SK-N-SH (cell line): Measurements from ENCODE around the gene A4GALT. TPM values are rescaled to one million over a fixed set of nuclear protein-coding genes. Genes with fewer than 3 reads are reported as not detected.

Experiments
- CTCF ChIA-PET: fragments of 300-600, 350-600 bp; formaldehyde crosslinking; extraction: SDS; loops from one replicate; lab custom pipeline; 2021; lab: Yijun Ruan, JAX
- POLR2A ChIA-PET: fragments of 350-600 bp; sonication (Branson Sonifier 250); formaldehyde crosslinking; extraction: SDS; loops from one replicate; lab custom pipeline; 2020; ENCODE audit warnings: antibody characterized with exemption, inconsistent platforms; lab: Yijun Ruan, JAX
- DNase-seq: peaks from one replicate; pipeline ENCODE4 v3.0.0; 2012
- H2AFZ ChIP-seq: fragments of 200-600 bp; sonication (generic); 2 replicates; pipeline ENCODE4 v1.8.1; 2016; ENCODE audit warnings: antibody characterized with exemption, mild to moderate bottlenecking, low read depth
- H3F3A ChIP-seq: fragments of 200-600 bp; sonication (generic); replicated peaks from 2 replicates; pipeline ENCODE3; 2016; ENCODE audit warnings: antibody characterized with exemption, mild to moderate bottlenecking; ENCODE audit not compliant: insufficient read depth
- H3K27ac ChIP-seq, 2 experiments: fragments of 200-500 bp in 1 of 2; fragments of 200-600 bp in 1 of 2; sonication (Bioruptor generic) in 1 of 2; sonication (generic), shearing (Covaris generic) in 1 of 2; 2 replicates each; pipeline versions ENCODE4 v1.5.1 to v1.6.1; 2014 to 2016; ENCODE audit warnings: low read depth in 2 of 2, inconsistent platforms in 1 of 2, low read length in 1 of 2, mild to moderate bottlenecking in 1 of 2, mixed read lengths in 1 of 2
- H3K27me3 ChIP-seq: fragments of 200-600 bp; sonication (generic), shearing (Covaris generic); 2 replicates; pipeline ENCODE4 v1.6.1; 2016; ENCODE audit warnings: mixed run types; ENCODE audit not compliant: insufficient read depth
- H3K36me3 ChIP-seq, 2 experiments: fragments of 200-500 bp in 1 of 2; fragments of 200-600 bp in 1 of 2; sonication (Bioruptor generic) in 1 of 2; sonication (generic) in 1 of 2; replicated peaks in 1 of 2; 2 replicates each; pipeline versions ENCODE3 to v1.5.1; 2014 to 2016; ENCODE audit warnings: low read length in 1 of 2, mild to moderate bottlenecking in 1 of 2; ENCODE audit not compliant: insufficient read depth in 2 of 2, control insufficient read depth in 1 of 2
- H3K4me1 ChIP-seq, 2 experiments: fragments of 200-500 bp in 1 of 2; fragments of 200-600 bp in 1 of 2; sonication (Bioruptor generic) in 1 of 2; sonication (generic), shearing (Covaris generic) in 1 of 2; 2 replicates each; pipeline versions ENCODE4 v1.5.1 to v1.6.1; 2014 to 2016; ENCODE audit warnings: low read depth in 1 of 2, low read length in 1 of 2, mixed run types in 1 of 2; ENCODE audit not compliant: insufficient read depth in 2 of 2, control insufficient read depth in 1 of 2
- H3K4me2 ChIP-seq: fragments of 200-600 bp; sonication (generic), shearing (Covaris generic); 2 replicates; pipeline ENCODE4 v1.6.1; 2017; ENCODE audit warnings: mixed run types
- H3K4me3 ChIP-seq, 2 experiments: fragments of 200-500 bp in 1 of 2; fragments of 200-600 bp in 1 of 2; sonication (Bioruptor generic) in 1 of 2; sonication (generic), shearing (Covaris generic) in 1 of 2; 2 replicates each; pipeline versions ENCODE4 v1.5.1 to v1.8.1; 2014 to 2016; ENCODE audit warnings: low read depth in 2 of 2, inconsistent platforms in 1 of 2, low read length in 1 of 2, mild to moderate bottlenecking in 1 of 2, mixed read lengths in 1 of 2, moderate library complexity in 1 of 2
- H3K79me2 ChIP-seq: fragments of 200-600 bp; sonication (generic); 2 replicates; pipeline ENCODE4 v1.8.1; 2017; ENCODE audit warnings: mild to moderate bottlenecking; ENCODE audit not compliant: insufficient read depth
- H3K9ac ChIP-seq: fragments of 200-600 bp; sonication (generic); 2 replicates; pipeline ENCODE4 v1.6.1; 2017; ENCODE audit warnings: mixed run types
- H3K9me2 ChIP-seq: fragments of 200-600 bp; sonication (generic); 2 replicates; pipeline ENCODE4 v1.6.1; 2017; ENCODE audit warnings: mixed run types
- H3K9me3 ChIP-seq: fragments of 200-600 bp; sonication (generic); 2 replicates; pipeline ENCODE4 v1.6.1; 2017; ENCODE audit warnings: mixed run types, mild to moderate bottlenecking, moderate library complexity
- H4K20me1 ChIP-seq: fragments of 200-600 bp; sonication (generic); 2 replicates; pipeline ENCODE4 v1.6.1; 2017; ENCODE audit warnings: mild to moderate bottlenecking, mixed run types; ENCODE audit not compliant: insufficient read depth
- CHD2 ChIP-seq: fragments of 150-350 bp; IDR thresholded peaks from 2 replicates; pipeline ENCODE4 v1.6.1; 2018; ENCODE audit warnings: low read length; ENCODE audit not compliant: partially characterized antibody
- CTCF ChIP-seq: fragments of 200-600 bp; sonication (generic); IDR thresholded peaks from 2 replicates; pipeline ENCODE4 v1.6.1; 2017; ENCODE audit warnings: antibody characterized with exemption, mild to moderate bottlenecking, moderate library complexity
- ELF1 ChIP-seq: IDR thresholded peaks from 2 replicates; pipeline ENCODE4 v1.4.0; 2012
- FOSL2 ChIP-seq: IDR thresholded peaks from 2 replicates; pipeline ENCODE4 v1.4.0; 2012; ENCODE audit warnings: low read depth, mild to moderate bottlenecking, moderate library complexity, borderline replicate concordance
- FOXJ3 ChIP-seq: sonication (generic); formaldehyde crosslinking; IDR thresholded peaks from 2 replicates; pipeline ENCODE4 v1.5.1; 2020; ENCODE audit warnings: mild to moderate bottlenecking, missing genetic modification reagents
- FOXM1 ChIP-seq: IDR thresholded peaks from 2 replicates; pipeline ENCODE4 v1.4.0; 2012; ENCODE audit warnings: low read depth, mild to moderate bottlenecking
- GABPA ChIP-seq: IDR thresholded peaks from 2 replicates; pipeline ENCODE4 v1.4.0; 2012; ENCODE audit warnings: low read depth, mild to moderate bottlenecking
- IRF3 ChIP-seq: fragments of 150-350 bp; IDR thresholded peaks from 2 replicates; pipeline ENCODE4 v1.6.1; 2016; ENCODE audit warnings: mild to moderate bottlenecking, low read depth, low read length
- NFIC ChIP-seq: IDR thresholded peaks from 2 replicates; pipeline ENCODE4 v1.4.0; 2012; ENCODE audit warnings: borderline replicate concordance
- NRF1 ChIP-seq: IDR thresholded peaks from 2 replicates; pipeline ENCODE4 v1.6.1; 2012; ENCODE audit warnings: low read depth, mild to moderate bottlenecking, low read length
- PBX3 ChIP-seq: IDR thresholded peaks from 2 replicates; pipeline ENCODE4; 2012
- RAD21 ChIP-seq: IDR thresholded peaks from 2 replicates; pipeline ENCODE4 v1.6.1; 2012; ENCODE audit warnings: mild to moderate bottlenecking, low read length
- RCOR1 ChIP-seq: fragments of 150-350 bp; IDR thresholded peaks from 2 replicates; pipeline ENCODE4 v1.6.1; 2017; ENCODE audit warnings: antibody characterized with exemption, low read length
- REST ChIP-seq: IDR thresholded peaks from 2 replicates; pipeline ENCODE4 v1.6.1; 2012; ENCODE audit warnings: mild to moderate bottlenecking, low read depth, low read length, moderate library complexity
- RFX5 ChIP-seq: IDR thresholded peaks from 2 replicates; pipeline ENCODE4 v1.6.1; 2012; ENCODE audit warnings: mild to moderate bottlenecking, improper control_type of control experiment, low read length
- RXRA ChIP-seq: IDR thresholded peaks from 2 replicates; pipeline ENCODE4 v1.4.0; 2012; ENCODE audit warnings: low read depth, mild to moderate bottlenecking, borderline replicate concordance
- SIN3A ChIP-seq: IDR thresholded peaks from 2 replicates; pipeline ENCODE4 v1.6.1; 2012; ENCODE audit warnings: low read depth, mild to moderate bottlenecking, low read length, moderate library complexity, borderline replicate concordance
- USF2 ChIP-seq: fragments of 150-350 bp; IDR thresholded peaks from 2 replicates; pipeline ENCODE4 v1.6.1; 2017; ENCODE audit warnings: antibody characterized with exemption, low read length, low read depth, borderline replicate concordance
- YY1 ChIP-seq: IDR thresholded peaks from 2 replicates; pipeline ENCODE4 v1.4.0; 2012; ENCODE audit warnings: low read depth, mild to moderate bottlenecking
- WGBS: methylation state at CpG from one replicate; pipeline ENCODE4 v1.1.6; 2017; ENCODE audit warnings: low lambda C conversion rate; 5-methylcytosine and 5-hydroxymethylcytosine counted together
- polyA plus RNA-seq, 3 experiments: library from polyadenylated mRNA; depleted of rRNA; stranded (reverse); fragments of >200 nt; gene quantifications; 2 replicates each; pipeline ENCODE4 v1.2.3, GENCODE V29; 2012

Gene A4GALT
- polyA plus RNA-seq, 1 of the 3 experiments (the other 2 are of a cell fraction), result 9.5 TPM

- no peak for TF ChIP-seq RXRA
- TF ChIP-seq CHD2, result no peak
- TF ChIP-seq RFX5, result no peak
- TF ChIP-seq IRF3, result no peak
- no peak for TF ChIP-seq NFIC
Observed at GRCh38 chr22:42725606-42726355, 5.1 kb upstream of the A4GALT start (continued).

- Histone ChIP-seq H3K9me3 (no peaks in the 10 kb centered on the region), H3F3A (no peaks in the 10 kb centered on the region), H3K27ac (no peak overlapping the region), H3K4me1 (no peaks in the 10 kb centered on the region; a peak in 1 of 4 replicates), H3K27me3 (no peaks in the 10 kb centered on the region), H3K4me3 (no peak overlapping the region), H4K20me1 (no peaks in the 10 kb centered on the region), H3K79me2 (no peaks in the 10 kb centered on the region; the same call in 1 of the 2 replicates), H3K4me2 (no peak overlapping the region), H3K9ac (no peak overlapping the region), H3K36me3 (no peaks in the 10 kb centered on the region), H2AFZ (no peak overlapping the region), H3K9me2 (no peaks in the 10 kb centered on the region)
- CTCF ChIA-PET, result no interaction called here
- no peak for DNase-seq
- WGBS, result 71% methylated on average over 1 of the region's 5 CpGs
- no peak for TF ChIP-seq SIN3A
- no peak for TF ChIP-seq REST
- no peak for TF ChIP-seq RFX5
- TF ChIP-seq RAD21, result no peak
- no peak for TF ChIP-seq CTCF
- TF ChIP-seq YY1, result no peak
- TF ChIP-seq PBX3, result no peak
- TF ChIP-seq NRF1, result no peak
- TF ChIP-seq USF2, result no peak
- no peak for TF ChIP-seq FOXJ3 (CRISPR knock-in tag)
- TF ChIP-seq GABPA, result no peak
- TF ChIP-seq RCOR1, result no peak
- TF ChIP-seq FOSL2, result no peak
- no peak for TF ChIP-seq FOXM1
- TF ChIP-seq ELF1, result no peak
- POLR2A ChIA-PET, result no interaction called here
Observed at GRCh38 chr22:42724062-42724461, 3.4 kb upstream of the A4GALT start.
